ENCODE data around the gene KANSL1.

Gene KANSL1

DNA sequence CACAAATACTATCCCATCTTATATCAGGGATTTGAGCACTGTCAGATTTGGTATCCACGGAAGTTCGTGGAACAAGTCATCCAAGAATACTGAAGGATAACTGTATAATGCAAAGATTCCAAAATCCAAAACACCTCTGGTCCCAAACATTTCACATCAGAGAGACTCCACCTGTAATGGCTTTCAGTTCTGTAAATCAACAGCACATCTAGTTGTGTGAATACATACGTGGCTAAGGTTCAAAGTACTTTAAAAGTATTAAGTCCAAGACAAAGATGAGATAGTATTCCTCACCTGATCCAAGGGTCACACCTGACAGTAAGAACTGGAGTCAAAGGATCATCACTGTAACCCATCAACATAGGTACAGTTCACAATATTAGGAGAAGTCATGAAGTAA lies 54.8 kb downstream of the KANSL1 start:
- Histone ChIP-seq H3K9me3 (ENCODE audit: low read length) (no peaks in the 10 kb centered on the region), H3K27me3 (ENCODE audit: insufficient read depth, low read length) (no peaks in the 10 kb centered on the region), H2AFZ (ENCODE audit: low read depth, low read length) (no peak overlapping the region), H3K4me3 (ENCODE audit: low read length) (no peak overlapping the region), H3K4me1 (ENCODE audit: insufficient read depth, low read length) (no peaks in the 10 kb centered on the region), H3K36me3 (ENCODE audit: insufficient read depth, low read length) (peaks cover 10% of the 10 kb centered on the region)

DNA sequence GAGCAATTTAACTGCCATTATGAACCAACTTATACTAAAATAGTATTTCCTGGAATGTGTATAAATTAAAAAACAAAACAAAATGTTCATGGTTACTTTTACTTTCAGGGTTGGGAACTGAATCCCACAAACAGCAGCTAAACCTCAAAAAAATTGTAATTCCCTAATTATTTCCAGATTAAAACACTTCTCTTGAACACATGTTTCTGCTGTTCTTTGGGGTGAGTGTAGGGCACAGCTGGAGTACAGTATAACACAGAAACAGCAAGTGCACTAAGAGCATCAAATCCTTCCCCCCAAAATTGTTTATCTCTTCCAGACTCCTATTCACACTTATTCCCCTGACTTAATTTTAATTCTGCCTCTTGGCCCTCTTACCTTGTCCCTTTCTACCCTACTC lies 56.4 kb downstream of the KANSL1 start:
- Histone ChIP-seq H2AFZ (ENCODE audit: low read depth, low read length) (no peak overlapping the region), H3K9me3 (ENCODE audit: low read length) (no peaks in the 10 kb centered on the region), H3K4me3 (ENCODE audit: low read length) (no peak overlapping the region), H3K27me3 (ENCODE audit: insufficient read depth, low read length) (no peaks in the 10 kb centered on the region), H3K36me3 (ENCODE audit: insufficient read depth, low read length) (peaks cover 10% of the 10 kb centered on the region), H3K4me1 (ENCODE audit: insufficient read depth, low read length) (no peaks in the 10 kb centered on the region)

- Histone ChIP-seq H3K36me3 (ENCODE audit: insufficient read depth, low read length) (peaks cover 7% of the 10 kb centered on the region), H3K4me1 (ENCODE audit: insufficient read depth, low read length) (peaks cover under 1% of the 10 kb centered on the region), H3K27me3 (ENCODE audit: insufficient read depth, low read length) (no peaks in the 10 kb centered on the region), H2AFZ (ENCODE audit: low read depth, low read length) (no peak overlapping the region), H3K9me3 (ENCODE audit: low read length) (no peaks in the 10 kb centered on the region), H3K4me3 (ENCODE audit: low read length) (no peak overlapping the region)
These were observed 57.2 kb downstream of the KANSL1 start for GRCh38 chr17:46135879-46136563.

- Histone ChIP-seq H3K4me3 (ENCODE audit: low read length) (no peak overlapping the region), H3K27me3 (ENCODE audit: insufficient read depth, low read length) (no peaks in the 10 kb centered on the region), H3K4me1 (ENCODE audit: insufficient read depth, low read length) (peaks cover 8% of the 10 kb centered on the region), H3K9me3 (ENCODE audit: low read length) (no peaks in the 10 kb centered on the region), H3K36me3 (ENCODE audit: insufficient read depth, low read length) (peaks cover 7% of the 10 kb centered on the region), H2AFZ (ENCODE audit: low read depth, low read length) (no peak overlapping the region)
These were observed 58.0 kb downstream of the KANSL1 start for GRCh38 chr17:46135126-46135812.

GRCh38 chr17:46129302-46129701 lies 63.9 kb downstream of the KANSL1 start:
- H3K27me3 ChIP-seq (ENCODE audit: insufficient read depth, low read length), result no peaks in the 10 kb centered on the region
- no peak overlapping the region for H3K4me3 ChIP-seq (ENCODE audit: low read length)
- H3K4me1 ChIP-seq (ENCODE audit: insufficient read depth, low read length), result peaks cover 14% of the 10 kb centered on the region
- no peaks in the 10 kb centered on the region for H3K9me3 ChIP-seq (ENCODE audit: low read length)
- H3K36me3 ChIP-seq (ENCODE audit: insufficient read depth, low read length), result no peaks in the 10 kb centered on the region
- no peak overlapping the region for H2AFZ ChIP-seq (ENCODE audit: low read depth, low read length)

GRCh38 chr17:46128453-46128852 lies 64.8 kb downstream of the KANSL1 start:
- H3K27me3 ChIP-seq (ENCODE audit: insufficient read depth, low read length), result no peaks in the 10 kb centered on the region
- no peak overlapping the region for H2AFZ ChIP-seq (ENCODE audit: low read depth, low read length)
- H3K4me1 ChIP-seq (ENCODE audit: insufficient read depth, low read length), result peaks cover 14% of the 10 kb centered on the region
- no peaks in the 10 kb centered on the region for H3K36me3 ChIP-seq (ENCODE audit: insufficient read depth, low read length)
- H3K9me3 ChIP-seq (ENCODE audit: low read length), result no peaks in the 10 kb centered on the region
- no peak overlapping the region for H3K4me3 ChIP-seq (ENCODE audit: low read length)

DNA sequence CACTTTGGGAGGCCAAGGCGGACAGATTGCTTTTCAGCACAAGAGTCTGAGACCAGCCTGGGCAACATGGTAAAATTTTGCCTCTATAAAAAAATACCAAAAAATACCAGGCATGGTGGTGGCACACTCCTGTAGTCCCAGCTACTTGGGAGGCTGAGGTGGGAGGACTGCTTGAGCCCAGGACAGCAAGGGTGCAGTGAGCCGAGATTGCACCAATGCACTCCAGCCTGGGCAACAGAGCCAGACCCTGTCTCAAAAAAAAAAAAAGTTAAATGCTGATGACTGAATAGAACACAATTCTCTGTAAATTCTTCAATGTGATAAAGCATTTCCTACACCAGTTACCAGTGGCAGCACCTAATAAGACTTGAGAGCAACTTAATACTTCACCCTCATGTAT lies 65.7 kb downstream of the KANSL1 start:
- no peak overlapping the region for H2AFZ ChIP-seq (ENCODE audit: low read depth, low read length)
- no peaks in the 10 kb centered on the region for H3K9me3 ChIP-seq (ENCODE audit: low read length)
- H3K36me3 ChIP-seq (ENCODE audit: insufficient read depth, low read length), result no peaks in the 10 kb centered on the region
- H3K27me3 ChIP-seq (ENCODE audit: insufficient read depth, low read length), result no peaks in the 10 kb centered on the region
- peaks cover 14% of the 10 kb centered on the region for H3K4me1 ChIP-seq (ENCODE audit: insufficient read depth, low read length)
- no peak overlapping the region for H3K4me3 ChIP-seq (ENCODE audit: low read length)

- no peaks in the 10 kb centered on the region for H3K9me3 ChIP-seq (ENCODE audit: low read length)
- H3K27me3 ChIP-seq (ENCODE audit: insufficient read depth, low read length), result no peaks in the 10 kb centered on the region
- H3K4me1 ChIP-seq (ENCODE audit: insufficient read depth, low read length), result peaks cover 14% of the 10 kb centered on the region
- H2AFZ ChIP-seq (ENCODE audit: low read depth, low read length), result no peak overlapping the region
- H3K4me3 ChIP-seq (ENCODE audit: low read length), result no peak overlapping the region
- no peaks in the 10 kb centered on the region for H3K36me3 ChIP-seq (ENCODE audit: insufficient read depth, low read length)
These were observed 66.4 kb downstream of the KANSL1 start for GRCh38 chr17:46126840-46127239.

DNA sequence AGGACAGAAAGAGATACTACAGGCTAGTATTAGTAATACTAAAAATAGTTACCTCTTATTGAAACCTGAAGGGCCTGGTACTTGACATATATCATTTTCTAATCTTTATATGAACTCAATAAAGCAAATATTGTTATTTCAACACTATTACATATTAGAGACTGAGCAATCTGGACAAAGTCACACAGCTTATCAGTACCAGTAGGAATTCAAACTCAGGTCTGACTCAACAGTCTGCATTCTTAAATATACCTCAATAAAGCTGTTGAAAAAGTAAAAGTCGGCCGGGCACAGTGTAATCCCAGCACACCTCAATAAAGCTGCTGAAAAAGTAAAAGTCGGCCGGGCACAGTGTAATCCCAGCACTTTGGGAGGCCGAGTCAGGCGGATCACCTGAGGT lies 67.4 kb downstream of the KANSL1 start:
- H3K27me3 ChIP-seq (ENCODE audit: insufficient read depth, low read length), result no peaks in the 10 kb centered on the region
- no peaks in the 10 kb centered on the region for H3K36me3 ChIP-seq (ENCODE audit: insufficient read depth, low read length)
- H3K4me1 ChIP-seq (ENCODE audit: insufficient read depth, low read length), result peaks cover 11% of the 10 kb centered on the region
- no peak overlapping the region for H2AFZ ChIP-seq (ENCODE audit: low read depth, low read length)
- H3K9me3 ChIP-seq (ENCODE audit: low read length), result no peaks in the 10 kb centered on the region
- no peak overlapping the region for H3K4me3 ChIP-seq (ENCODE audit: low read length)

DNA sequence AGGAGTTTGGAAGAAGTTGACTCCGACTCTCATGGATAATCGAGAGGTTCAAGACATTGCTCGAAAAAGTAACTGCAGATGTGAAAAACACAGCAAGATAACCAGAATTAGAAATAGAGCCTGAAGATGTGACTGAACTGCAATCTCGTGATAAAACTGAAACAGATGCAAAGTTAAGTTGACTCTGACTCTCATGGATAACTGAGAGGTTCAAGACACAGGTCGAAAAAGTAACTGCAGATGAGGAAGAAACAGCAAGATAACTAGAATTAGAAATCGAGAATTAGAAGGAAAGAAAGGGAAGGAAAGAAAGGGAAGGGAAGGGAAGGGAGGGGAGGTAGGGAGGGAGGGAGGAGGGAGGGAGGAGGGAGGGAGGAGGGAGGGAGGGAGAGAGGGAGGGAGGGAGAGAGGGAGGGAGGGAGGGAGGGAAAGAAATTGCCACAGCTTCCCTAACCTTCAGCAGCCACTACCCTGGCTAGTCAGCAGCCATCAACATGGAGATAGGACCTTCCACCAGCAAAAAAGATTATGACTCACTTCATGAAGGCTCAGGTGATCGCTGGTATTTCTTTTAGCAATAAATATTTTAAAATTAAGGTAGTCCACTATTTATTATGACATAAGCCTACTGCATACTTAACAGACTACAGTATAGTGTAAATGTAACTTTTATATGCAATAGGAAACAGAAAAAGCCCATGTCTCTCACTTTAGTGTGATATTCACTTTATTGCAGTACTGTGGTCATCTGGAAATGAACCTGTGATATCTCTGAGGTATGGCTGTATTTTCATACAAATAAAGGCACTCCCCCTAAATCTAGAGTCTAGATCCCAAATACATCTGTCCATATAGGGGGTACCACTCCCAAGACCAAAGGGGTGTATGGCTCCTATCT lies 68.3 kb downstream of the KANSL1 start:
- H2AFZ ChIP-seq (ENCODE audit: low read depth, low read length), result no peak overlapping the region
- no peaks in the 10 kb centered on the region for H3K9me3 ChIP-seq (ENCODE audit: low read length)
- no peaks in the 10 kb centered on the region for H3K36me3 ChIP-seq (ENCODE audit: insufficient read depth, low read length)
- no peak overlapping the region for H3K4me3 ChIP-seq (ENCODE audit: low read length)
- no peaks in the 10 kb centered on the region for H3K27me3 ChIP-seq (ENCODE audit: insufficient read depth, low read length)
- peaks cover 5% of the 10 kb centered on the region for H3K4me1 ChIP-seq (ENCODE audit: insufficient read depth, low read length)

DNA sequence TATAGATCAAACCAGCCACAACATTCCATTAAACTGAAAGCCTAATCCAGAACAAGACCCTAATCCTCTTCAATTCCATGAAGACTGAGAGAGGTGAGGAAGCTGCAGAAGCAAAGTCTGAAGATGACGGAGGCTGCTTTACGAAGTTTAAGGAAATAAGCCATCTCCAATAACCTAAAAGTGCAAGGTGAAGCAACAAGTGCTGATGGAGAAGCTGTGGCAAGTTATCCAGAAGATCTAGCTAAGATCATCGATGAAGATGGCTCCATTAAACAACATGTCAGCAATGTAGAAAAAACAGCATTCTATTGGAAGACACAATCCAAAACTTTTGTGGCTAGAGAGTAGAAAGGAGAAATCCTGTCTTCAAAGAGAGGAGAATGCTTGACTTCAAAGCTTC lies 69.6 kb downstream of the KANSL1 start:
- no peaks in the 10 kb centered on the region for H3K27me3 ChIP-seq (ENCODE audit: insufficient read depth, low read length)
- no peaks in the 10 kb centered on the region for H3K4me1 ChIP-seq (ENCODE audit: insufficient read depth, low read length)
- no peak overlapping the region for H3K4me3 ChIP-seq (ENCODE audit: low read length)
- H3K9me3 ChIP-seq (ENCODE audit: low read length), result no peaks in the 10 kb centered on the region
- H2AFZ ChIP-seq (ENCODE audit: low read depth, low read length), result no peak overlapping the region
- H3K36me3 ChIP-seq (ENCODE audit: insufficient read depth, low read length), result no peaks in the 10 kb centered on the region

DNA sequence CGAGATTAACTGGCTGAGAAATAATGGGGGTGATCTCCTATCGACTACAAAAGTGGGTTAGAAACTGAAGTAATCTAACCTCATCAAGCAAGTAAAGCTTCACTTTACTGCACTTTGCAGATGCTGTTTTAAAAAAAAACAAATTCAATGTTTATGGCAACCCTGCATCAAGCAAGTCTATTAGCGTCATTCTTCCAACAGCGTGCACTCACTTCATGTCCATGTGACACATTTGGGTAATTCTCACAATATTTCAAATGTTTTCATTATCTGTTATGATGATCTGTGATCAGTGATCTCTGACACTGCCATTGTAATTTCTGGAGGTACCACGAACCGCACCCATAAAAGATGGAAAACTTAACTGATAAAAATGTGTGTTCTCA lies 70.8 kb downstream of the KANSL1 start:
- H2AFZ ChIP-seq (ENCODE audit: low read depth, low read length), result no peak overlapping the region
- H3K4me3 ChIP-seq (ENCODE audit: low read length), result no peak overlapping the region
- no peaks in the 10 kb centered on the region for H3K4me1 ChIP-seq (ENCODE audit: insufficient read depth, low read length)
- H3K36me3 ChIP-seq (ENCODE audit: insufficient read depth, low read length), result no peaks in the 10 kb centered on the region
- no peaks in the 10 kb centered on the region for H3K9me3 ChIP-seq (ENCODE audit: low read length)
- no peaks in the 10 kb centered on the region for H3K27me3 ChIP-seq (ENCODE audit: insufficient read depth, low read length)

GRCh38 chr17:46121841-46122485 lies 71.3 kb downstream of the KANSL1 start:
- Histone ChIP-seq H3K4me1 (ENCODE audit: insufficient read depth, low read length) (no peaks in the 10 kb centered on the region), H2AFZ (ENCODE audit: low read depth, low read length) (no peak overlapping the region), H3K27me3 (ENCODE audit: insufficient read depth, low read length) (no peaks in the 10 kb centered on the region), H3K4me3 (ENCODE audit: low read length) (no peak overlapping the region), H3K9me3 (ENCODE audit: low read length) (no peaks in the 10 kb centered on the region), H3K36me3 (ENCODE audit: insufficient read depth, low read length) (no peaks in the 10 kb centered on the region)
